WTC11 (cell line): ENCODE measurements around the gene MYOM1. TPM values are rescaled to one million over a fixed set of nuclear protein-coding genes. Genes with fewer than 3 reads are reported as not detected.

ENCODE experiments used
- ATAC-seq: fragments of 200-7000 bp; cut with Tn5 transposase; 2 replicates; pipeline ENCODE4 v1.10.0; 2021; ENCODE audit warnings: mild to moderate bottlenecking, moderate library complexity
- CTCF ChIA-PET: fragments of 300-600 bp; sonication (Branson Sonifier 250); formaldehyde crosslinking; loops from one replicate; lab custom pipeline; 2021; ENCODE audit warnings: antibody characterized with exemption; lab: Charles Lee
- POLR2A ChIA-PET: fragments of 350-600 bp; sonication (Branson Sonifier 250); formaldehyde crosslinking; loops from one replicate; lab custom pipeline; 2021; ENCODE audit warnings: antibody characterized with exemption; lab: Charles Lee
- DNase-seq: peaks from one replicate; pipeline ENCODE4 v3.0.0; 2021; ENCODE audit warnings: low spot score
- H3K27ac Mint-ChIP-seq: 2 replicates; pipeline ENCODE4 v1.8.0; 2021; ENCODE audit warnings: mixed read lengths
- H3K27me3 Mint-ChIP-seq: 2 replicates; pipeline ENCODE4 v1.8.0; 2021; ENCODE audit warnings: low read depth, mild to moderate bottlenecking, moderate library complexity, mixed read lengths
- H3K36me3 Mint-ChIP-seq: 2 replicates; pipeline ENCODE4 v1.8.0; 2021; ENCODE audit warnings: mixed read lengths
- H3K4me1 Mint-ChIP-seq: 2 replicates; pipeline ENCODE4 v1.8.0; 2022; ENCODE audit warnings: mixed read lengths
- H3K4me3 Mint-ChIP-seq: 2 replicates; pipeline ENCODE4 v1.8.0; 2021; ENCODE audit warnings: mild to moderate bottlenecking, moderate library complexity, mixed read lengths
- H3K9me3 Mint-ChIP-seq: 2 replicates; pipeline ENCODE4 v1.8.0; 2021; ENCODE audit warnings: mixed read lengths
- E2F4 ChIP-seq: sonication (generic); formaldehyde crosslinking; IDR thresholded peaks from 2 replicates; pipeline ENCODE4 v1.8.1; 2022; ENCODE audit warnings: low read depth, mild to moderate bottlenecking, moderate library complexity, missing genetic modification reagents, borderline replicate concordance
- EMX1 ChIP-seq: fragments of 250-450 bp; sonication (Bioruptor Pico); IDR thresholded peaks from 2 replicates; pipeline ENCODE4 v1.8.0; 2021; ENCODE audit warnings: mild to moderate bottlenecking
- ESRRA ChIP-seq: sonication (generic); formaldehyde crosslinking; IDR thresholded peaks from 2 replicates; pipeline ENCODE4 v1.8.1; 2022; ENCODE audit warnings: mild to moderate bottlenecking, missing genetic modification reagents, borderline replicate concordance
- GABPB1 ChIP-seq: sonication (generic); formaldehyde crosslinking; IDR thresholded peaks from 2 replicates; pipeline ENCODE4 v1.8.1; 2023; ENCODE audit warnings: mild to moderate bottlenecking, missing genetic modification reagents
- MLX ChIP-seq: sonication (generic); formaldehyde crosslinking; IDR thresholded peaks from 2 replicates; pipeline ENCODE4 v1.8.1; 2023; ENCODE audit warnings: mild to moderate bottlenecking, missing genetic modification reagents, moderate library complexity
- MXD4 ChIP-seq: fragments of 250-450 bp; sonication (Bioruptor Pico); IDR thresholded peaks from 2 replicates; pipeline ENCODE4 v1.8.0; 2021; ENCODE audit warnings: mild to moderate bottlenecking, moderate library complexity, borderline replicate concordance
- NR1H2 ChIP-seq: sonication (generic); formaldehyde crosslinking; IDR thresholded peaks from 2 replicates; pipeline ENCODE4 v1.9.0; 2021; ENCODE audit warnings: mild to moderate bottlenecking, moderate library complexity, missing genetic modification reagents
- NR3C1 ChIP-seq: sonication (generic); formaldehyde crosslinking; conservative IDR thresholded peaks from 2 replicates; pipeline ENCODE4 v1.8.1; 2023; ENCODE audit warnings: low read depth, mild to moderate bottlenecking, missing genetic modification reagents
- SP1 ChIP-seq: sonication (generic); formaldehyde crosslinking; conservative IDR thresholded peaks from 2 replicates; pipeline ENCODE4 v1.8.1; 2022; ENCODE audit warnings: missing genetic modification reagents
- STAT6 ChIP-seq: sonication (generic); formaldehyde crosslinking; conservative IDR thresholded peaks from 2 replicates; pipeline ENCODE4 v1.8.1; 2023; ENCODE audit warnings: mild to moderate bottlenecking, low read depth, missing genetic modification reagents, moderate library complexity
- TCF7 ChIP-seq: sonication (generic); formaldehyde crosslinking; IDR thresholded peaks from 2 replicates; pipeline ENCODE4 v1.8.0; 2022; ENCODE audit warnings: mild to moderate bottlenecking, low read depth, missing genetic modification reagents, moderate library complexity
- ZBTB21 ChIP-seq: sonication (generic); formaldehyde crosslinking; IDR thresholded peaks from 2 replicates; pipeline ENCODE4 v1.8.1; 2023; ENCODE audit warnings: mild to moderate bottlenecking, missing genetic modification reagents, borderline replicate concordance
- ZNF121 ChIP-seq: sonication (generic); formaldehyde crosslinking; IDR thresholded peaks from 2 replicates; pipeline ENCODE4 v1.8.0; 2023; ENCODE audit warnings: missing genetic modification reagents
- ZNF281 ChIP-seq: sonication (generic); formaldehyde crosslinking; IDR thresholded peaks from 2 replicates; pipeline ENCODE4 v1.8.0; 2023; ENCODE audit warnings: mild to moderate bottlenecking, missing genetic modification reagents
- ZNF396 ChIP-seq: fragments of 250-450 bp; sonication (Bioruptor Pico); IDR thresholded peaks from 2 replicates; pipeline ENCODE4 v1.8.0; 2021; ENCODE audit warnings: mild to moderate bottlenecking, moderate library complexity, borderline replicate concordance
- ZNF532 ChIP-seq: fragments of 250-450 bp; sonication (Bioruptor Pico); IDR thresholded peaks from 2 replicates; pipeline ENCODE4 v1.9.0; 2021; ENCODE audit warnings: mild to moderate bottlenecking, borderline replicate concordance
- ZNF671 ChIP-seq: fragments of 250-450 bp; sonication (Bioruptor Pico); IDR thresholded peaks from 2 replicates; pipeline ENCODE4 v1.8.0; 2021; ENCODE audit warnings: mild to moderate bottlenecking
- total RNA-seq: library from RNA; stranded (reverse); gene quantifications from 3 replicates; pipeline ENCODE4 v1.2.3, GENCODE V29; 2021
- TF ChIP-seq, protein P1 (sequence below): sonication (generic); formaldehyde crosslinking; IDR thresholded peaks from 2 replicates; pipeline ENCODE4 v1.8.1; 2022; ENCODE audit warnings: mild to moderate bottlenecking, moderate library complexity, missing genetic modification reagents

MYOM1 gene
- total RNA-seq, 1 experiment from 2014 or later = 0.35 TPM

DNA sequence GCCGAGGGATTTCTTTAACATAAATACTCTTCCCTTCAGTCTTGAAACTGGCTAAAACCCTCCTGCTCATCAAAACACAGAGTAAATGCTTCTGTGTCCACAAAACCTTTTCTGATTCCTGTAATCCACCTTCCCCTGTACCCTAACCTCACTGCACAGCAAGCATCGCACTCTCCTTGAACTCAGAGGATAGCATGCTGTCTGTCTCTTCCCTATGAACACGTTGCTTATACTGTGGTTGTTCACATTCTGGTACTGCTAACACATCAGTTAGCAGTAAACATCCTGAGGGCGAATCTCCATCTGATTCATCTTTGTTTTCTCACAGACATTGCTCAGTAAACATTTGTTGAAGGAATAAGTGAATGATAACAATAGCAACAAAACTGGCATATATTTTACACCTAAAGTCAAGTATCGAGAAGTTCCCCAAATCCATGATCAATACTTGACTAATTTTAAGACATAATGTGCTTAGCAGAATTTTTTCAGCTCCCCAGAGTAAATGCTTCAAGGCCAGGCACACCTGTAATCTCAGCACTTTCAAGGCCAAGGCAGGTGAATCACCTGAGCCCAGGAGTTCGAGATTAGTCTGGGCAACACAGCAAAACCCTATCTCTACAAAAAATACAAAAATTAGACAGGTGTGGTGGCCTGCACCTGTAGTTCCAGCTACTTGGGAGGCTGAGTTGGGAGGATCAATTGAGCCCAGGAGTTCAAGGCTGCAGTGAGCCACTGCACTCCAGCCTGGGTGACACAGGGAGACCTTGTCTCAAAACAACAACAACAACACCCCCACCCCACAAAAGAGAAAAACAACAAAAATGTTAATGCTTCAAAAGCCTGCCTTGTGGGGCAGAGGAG, 161.2 kb downstream of the MYOM1 start:
- peak; percentile 73; the same call in 1 of the 2 replicates for TF ChIP-seq GABPB1 (CRISPR knock-in tag)
- TF ChIP-seq ZNF281 (CRISPR knock-in tag) = no peak
- no peak for TF ChIP-seq ZNF532 (CRISPR knock-in tag)
- no peak for TF ChIP-seq SP1 (CRISPR knock-in tag)
- no peak for TF ChIP-seq STAT6 (CRISPR knock-in tag)
- TF ChIP-seq, all 79 proteins: peak for 1
- no peak overlapping the region for H3K4me3 Mint-ChIP-seq
- DNase-seq (no peak), ATAC-seq (no peak)
- CTCF ChIA-PET = no interaction called here
- POLR2A ChIA-PET = no interaction called here
- H3K27ac Mint-ChIP-seq = peak overlapping the region; percentile 81
- peaks cover 2% of the 10 kb centered on the region; the same call in 1 of the 2 replicates for H3K27me3 Mint-ChIP-seq
- peaks cover 16% of the 10 kb centered on the region for H3K4me1 Mint-ChIP-seq
- H3K36me3 Mint-ChIP-seq = peaks cover 4% of the 10 kb centered on the region
- H3K9me3 Mint-ChIP-seq = peaks cover 11% of the 10 kb centered on the region

GRCh38 chr18:3057526-3057925, 162.2 kb downstream of the MYOM1 start:
- DNase-seq = no peak
- Mint-ChIP-seq H3K27ac (no peak overlapping the region), H3K36me3 (peaks cover 10% of the 10 kb centered on the region), H3K4me1 (peaks cover 10% of the 10 kb centered on the region), H3K4me3 (no peak overlapping the region), H3K9me3 (peaks cover 18% of the 10 kb centered on the region), H3K27me3 (peaks cover 2% of the 10 kb centered on the region; the same call in 1 of the 2 replicates)
- no peak for ATAC-seq
- ChIA-PET POLR2A (no interaction called here), CTCF (no interaction called here)
- TF ChIP-seq, protein P1, sequence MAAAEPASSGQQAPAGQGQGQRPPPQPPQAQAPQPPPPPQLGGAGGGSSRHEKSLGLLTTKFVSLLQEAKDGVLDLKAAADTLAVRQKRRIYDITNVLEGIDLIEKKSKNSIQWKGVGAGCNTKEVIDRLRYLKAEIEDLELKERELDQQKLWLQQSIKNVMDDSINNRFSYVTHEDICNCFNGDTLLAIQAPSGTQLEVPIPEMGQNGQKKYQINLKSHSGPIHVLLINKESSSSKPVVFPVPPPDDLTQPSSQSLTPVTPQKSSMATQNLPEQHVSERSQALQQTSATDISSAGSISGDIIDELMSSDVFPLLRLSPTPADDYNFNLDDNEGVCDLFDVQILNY (CRISPR knock-in tag) = no peak
- TF ChIP-seq EMX1 (CRISPR knock-in tag) = no peak
- TF ChIP-seq MLX (CRISPR knock-in tag) = no peak
- TF ChIP-seq TCF7 (CRISPR knock-in tag) = no peak
- no peak for TF ChIP-seq E2F4 (CRISPR knock-in tag)
- no peak for TF ChIP-seq MXD4 (CRISPR knock-in tag)
- TF ChIP-seq ZBTB21 (CRISPR knock-in tag) = no peak
- no peak for TF ChIP-seq ZNF121 (CRISPR knock-in tag)
- no peak for TF ChIP-seq NR3C1 (CRISPR knock-in tag)
- TF ChIP-seq NR1H2 (CRISPR knock-in tag) = no peak
- no peak for TF ChIP-seq ESRRA
- no peak for TF ChIP-seq ZNF396
- TF ChIP-seq ZNF671 (CRISPR knock-in tag) = no peak
